Upper lobe of left lung (tissue), 4 donors: ENCODE measurements around the gene ITPR2.

ENCODE experiments used
- POLR2A ChIP-seq, 4 donors: fragments of 450-650 bp; IDR thresholded peaks; one replicate each; pipeline ENCODE4 v1.5.1; 2016 to 2017; ENCODE audit warnings: antibody characterized with exemption in 4 of 4, mild to moderate bottlenecking in 2 of 4
- POLR2AphosphoS5 ChIP-seq, 2 donors: sonication (generic); formaldehyde crosslinking; IDR thresholded peaks; one replicate each; pipeline ENCODE4 v1.5.1; 2017; ENCODE audit warnings: antibody characterized with exemption in 2 of 2
- TF ChIP-seq, protein P1 (sequence below), 6 experiments: fragments of 450-650 bp in 4 of 6; fragments of 200-600 bp in 2 of 6; sonication (generic) in 2 of 6; IDR thresholded peaks; one replicate each; pipeline ENCODE4 v1.5.1; 2016 to 2019; ENCODE audit warnings: antibody characterized with exemption in 6 of 6

DNA sequence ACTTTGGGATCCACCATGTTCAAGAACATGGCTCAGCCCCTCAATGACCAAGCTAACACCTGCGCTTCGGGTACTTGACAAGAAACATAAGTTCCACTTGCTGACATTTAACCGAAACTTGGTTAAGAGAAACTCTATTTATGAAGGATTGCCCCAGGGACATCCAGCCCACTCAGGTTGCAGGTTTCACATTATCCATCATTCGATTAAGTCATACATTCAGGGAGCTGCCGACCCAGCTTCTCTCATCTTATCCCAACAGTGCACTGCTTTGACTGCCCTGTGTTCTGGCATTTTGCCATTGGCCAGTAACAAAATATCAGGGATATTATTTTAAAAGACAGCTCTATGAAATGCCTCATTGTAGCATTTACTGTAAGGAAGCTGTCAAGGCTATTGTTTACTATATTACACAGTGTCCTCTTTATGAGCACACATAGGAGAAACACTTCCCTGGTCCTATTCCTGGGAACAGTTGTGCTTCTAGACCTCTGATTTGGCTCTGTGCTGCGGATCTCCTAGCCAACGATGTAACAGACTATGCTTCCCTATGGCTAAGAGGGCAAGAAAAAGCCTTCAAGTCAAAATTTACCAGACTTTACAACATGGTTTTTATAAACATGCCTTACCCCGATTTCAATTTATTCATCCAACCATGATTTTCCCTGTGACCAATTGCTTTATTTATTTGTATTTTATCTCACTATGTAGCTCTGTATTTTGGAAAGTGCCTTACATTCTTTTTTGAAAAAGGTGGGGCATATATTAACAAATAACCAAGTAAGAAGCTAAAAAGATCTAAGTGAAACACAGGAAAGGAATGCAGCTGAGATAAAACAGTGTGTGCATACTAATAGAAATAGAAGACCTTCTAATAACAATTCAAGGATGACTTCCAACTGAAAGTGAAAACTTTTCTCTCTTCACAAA is 109.3 kb downstream of the ITPR2 start:
- no peak for TF ChIP-seq POLR2A (IDR thresholded peaks at IDR 0.05)
- TF ChIP-seq, protein P1, sequence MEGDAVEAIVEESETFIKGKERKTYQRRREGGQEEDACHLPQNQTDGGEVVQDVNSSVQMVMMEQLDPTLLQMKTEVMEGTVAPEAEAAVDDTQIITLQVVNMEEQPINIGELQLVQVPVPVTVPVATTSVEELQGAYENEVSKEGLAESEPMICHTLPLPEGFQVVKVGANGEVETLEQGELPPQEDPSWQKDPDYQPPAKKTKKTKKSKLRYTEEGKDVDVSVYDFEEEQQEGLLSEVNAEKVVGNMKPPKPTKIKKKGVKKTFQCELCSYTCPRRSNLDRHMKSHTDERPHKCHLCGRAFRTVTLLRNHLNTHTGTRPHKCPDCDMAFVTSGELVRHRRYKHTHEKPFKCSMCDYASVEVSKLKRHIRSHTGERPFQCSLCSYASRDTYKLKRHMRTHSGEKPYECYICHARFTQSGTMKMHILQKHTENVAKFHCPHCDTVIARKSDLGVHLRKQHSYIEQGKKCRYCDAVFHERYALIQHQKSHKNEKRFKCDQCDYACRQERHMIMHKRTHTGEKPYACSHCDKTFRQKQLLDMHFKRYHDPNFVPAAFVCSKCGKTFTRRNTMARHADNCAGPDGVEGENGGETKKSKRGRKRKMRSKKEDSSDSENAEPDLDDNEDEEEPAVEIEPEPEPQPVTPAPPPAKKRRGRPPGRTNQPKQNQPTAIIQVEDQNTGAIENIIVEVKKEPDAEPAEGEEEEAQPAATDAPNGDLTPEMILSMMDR (IDR thresholded peaks at IDR 0.05) = no peak
- TF ChIP-seq POLR2AphosphoS5 (IDR thresholded peaks at IDR 0.05) = no peak
